ENCODE results near the gene U2AF2. TPM values are rescaled to one million over a fixed set of nuclear protein-coding genes. Genes with fewer than 3 reads are reported as not detected.

U2AF2 gene
- polyA plus RNA-seq, 1 donor (not counting 4 experiments of a cell fraction or from before 2014, with no cell fraction given), result 109 TPM

DNA sequence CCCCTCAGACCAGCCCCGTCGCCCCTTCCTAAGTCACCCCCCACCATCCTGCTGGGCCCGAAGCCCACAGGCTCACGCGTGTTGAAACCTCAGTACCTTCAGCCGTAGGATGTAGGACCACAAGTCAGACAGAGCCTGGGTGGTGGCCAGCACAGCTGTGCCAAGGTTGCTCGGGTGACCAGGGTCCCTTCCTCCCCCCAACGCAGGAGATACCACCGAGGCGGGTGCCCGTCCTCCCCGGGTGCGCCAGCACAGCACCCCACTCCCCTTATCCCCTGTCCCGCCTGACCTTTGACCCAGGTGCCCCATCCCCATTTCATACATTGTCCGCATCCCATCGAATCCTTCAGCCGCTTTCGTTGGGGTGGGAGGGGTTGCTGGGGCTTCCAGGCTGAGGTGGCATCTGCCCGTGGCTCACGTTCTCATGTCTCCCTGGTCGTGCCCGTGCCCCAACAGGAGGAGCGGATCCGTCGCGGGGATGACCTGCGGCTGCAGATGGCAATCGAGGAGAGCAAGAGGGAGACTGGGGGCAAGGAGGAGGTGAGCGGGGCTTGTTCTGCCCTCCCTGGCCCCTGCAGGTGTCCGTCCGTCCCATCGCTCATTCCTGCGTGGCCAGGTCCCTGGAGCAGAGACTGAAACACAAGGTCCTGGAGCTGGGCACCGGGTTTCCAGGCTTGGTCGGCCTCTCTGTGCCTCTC is 34.7 kb downstream of the U2AF2 start:
- no peaks in the 10 kb centered on the region for H3K9me3 ChIP-seq (ENCODE audit: control insufficient read depth, low read depth, low read length)
- H3K4me2 ChIP-seq (ENCODE audit: control insufficient read depth, extremely low read depth, insufficient read depth, low read depth, low read length), result no peak overlapping the region
- TF ChIP-seq, protein P1, sequence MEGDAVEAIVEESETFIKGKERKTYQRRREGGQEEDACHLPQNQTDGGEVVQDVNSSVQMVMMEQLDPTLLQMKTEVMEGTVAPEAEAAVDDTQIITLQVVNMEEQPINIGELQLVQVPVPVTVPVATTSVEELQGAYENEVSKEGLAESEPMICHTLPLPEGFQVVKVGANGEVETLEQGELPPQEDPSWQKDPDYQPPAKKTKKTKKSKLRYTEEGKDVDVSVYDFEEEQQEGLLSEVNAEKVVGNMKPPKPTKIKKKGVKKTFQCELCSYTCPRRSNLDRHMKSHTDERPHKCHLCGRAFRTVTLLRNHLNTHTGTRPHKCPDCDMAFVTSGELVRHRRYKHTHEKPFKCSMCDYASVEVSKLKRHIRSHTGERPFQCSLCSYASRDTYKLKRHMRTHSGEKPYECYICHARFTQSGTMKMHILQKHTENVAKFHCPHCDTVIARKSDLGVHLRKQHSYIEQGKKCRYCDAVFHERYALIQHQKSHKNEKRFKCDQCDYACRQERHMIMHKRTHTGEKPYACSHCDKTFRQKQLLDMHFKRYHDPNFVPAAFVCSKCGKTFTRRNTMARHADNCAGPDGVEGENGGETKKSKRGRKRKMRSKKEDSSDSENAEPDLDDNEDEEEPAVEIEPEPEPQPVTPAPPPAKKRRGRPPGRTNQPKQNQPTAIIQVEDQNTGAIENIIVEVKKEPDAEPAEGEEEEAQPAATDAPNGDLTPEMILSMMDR (optimal IDR thresholded peaks at IDR 0.05 in 1 of 3, IDR thresholded peaks at IDR 0.05 in 1 of 3, conservative IDR thresholded peaks at IDR 0.05 in 1 of 3; ENCODE audit: extremely low read depth in 1 of 3, insufficient read depth in 2 of 3, low read length in 3 of 3), result no peak
- TF ChIP-seq EZH2 (IDR thresholded peaks at IDR 0.05; ENCODE audit: low read length), result no peak
- no peaks in the 10 kb centered on the region for H4K20me1 ChIP-seq (ENCODE audit: control insufficient read depth, extremely low read depth, insufficient read depth, low read length)
- no peak for FAIRE-seq
- H3K4me3 ChIP-seq (ENCODE audit: control insufficient read depth in 2 of 3, extremely low read depth in 1 of 3, insufficient read depth in 2 of 3, low read depth in 1 of 3, low read length in 3 of 3), result no peak overlapping the region
- H3K4me1 ChIP-seq (ENCODE audit: control insufficient read depth, extremely low read depth, insufficient read depth, low read length), result no peaks in the 10 kb centered on the region
- dilution Hi-C loops (cut with MboI; ENCODE audit: extremely low pct_ligation_motif_present, low sequenced_read_pairs), result no loop called here
- peaks cover 33% of the 10 kb centered on the region for H3K79me2 ChIP-seq (ENCODE audit: control insufficient read depth, insufficient read depth, low read length)
- no peaks in the 10 kb centered on the region for H3K27me3 ChIP-seq (ENCODE audit: control insufficient read depth, extremely low read depth, insufficient read depth, low read length)
- no peak overlapping the region for H3K9ac ChIP-seq (ENCODE audit: control insufficient read depth, extremely low read depth, insufficient read depth, low read length)
- H3K36me3 ChIP-seq (ENCODE audit: control insufficient read depth in 2 of 2, extremely low read depth in 1 of 2, insufficient read depth in 2 of 2, low read length in 2 of 2), result peaks cover 20 to 35% of the 10 kb centered on the region in 2 experiments
- H3K9me1 ChIP-seq (ENCODE audit: control insufficient read depth, extremely low read depth, insufficient read depth, low read length), result no peaks in the 10 kb centered on the region
- H2AFZ ChIP-seq (ENCODE audit: control insufficient read depth, low read length), result no peak overlapping the region
- no peak overlapping the region for H3K27ac ChIP-seq (ENCODE audit: control insufficient read depth, insufficient read depth, low read length)
- no peak for DNase-seq (ENCODE audit: low read depth, low spot score)

DNA sequence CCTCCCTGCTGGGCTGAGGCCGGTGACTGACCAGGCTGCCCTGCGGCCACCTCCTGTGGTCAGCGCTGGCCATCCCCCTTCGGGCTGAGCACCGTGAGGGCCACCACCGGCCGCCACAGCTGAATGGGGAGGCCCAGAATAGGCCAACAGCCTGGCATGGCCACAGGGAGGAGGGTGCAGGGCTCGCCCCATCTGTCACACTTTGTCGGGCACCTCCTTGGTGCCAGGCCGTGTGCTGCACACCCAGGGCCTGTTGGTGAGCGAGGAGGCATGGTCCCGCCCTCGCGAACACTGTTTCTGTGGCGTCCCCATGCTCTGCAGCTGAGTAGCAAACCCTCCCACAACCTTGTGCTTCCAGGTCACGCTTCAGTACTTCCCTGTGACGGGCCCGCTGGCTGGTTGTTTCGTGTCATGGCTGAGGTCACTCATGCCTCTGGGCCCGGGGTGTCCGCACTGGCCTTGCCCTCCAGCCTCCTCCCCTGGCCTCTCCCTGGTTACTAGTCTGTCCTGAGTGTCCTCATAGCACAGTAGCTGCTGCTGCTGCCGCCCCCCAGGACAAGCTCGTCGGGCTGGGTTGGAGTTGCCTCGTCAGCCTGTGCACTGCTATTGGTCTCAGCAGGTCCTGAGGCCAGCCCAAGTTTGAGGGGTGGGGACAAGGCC is 35.4 kb downstream of the U2AF2 start:
- Histone ChIP-seq H3K27ac (ENCODE audit: control insufficient read depth, insufficient read depth, low read length) (no peak overlapping the region), H3K79me2 (ENCODE audit: control insufficient read depth, insufficient read depth, low read length) (peaks cover 26% of the 10 kb centered on the region), H3K9ac (ENCODE audit: control insufficient read depth, extremely low read depth, insufficient read depth, low read length) (no peak overlapping the region), H3K4me1 (ENCODE audit: control insufficient read depth, extremely low read depth, insufficient read depth, low read length) (no peaks in the 10 kb centered on the region), H3K9me3 (ENCODE audit: control insufficient read depth, low read depth, low read length) (no peaks in the 10 kb centered on the region), H4K20me1 (ENCODE audit: control insufficient read depth, extremely low read depth, insufficient read depth, low read length) (no peaks in the 10 kb centered on the region), H2AFZ (ENCODE audit: control insufficient read depth, low read length) (no peak overlapping the region), H3K4me2 (ENCODE audit: control insufficient read depth, extremely low read depth, insufficient read depth, low read depth, low read length) (no peak overlapping the region), H3K4me3 (ENCODE audit: control insufficient read depth in 2 of 3, extremely low read depth in 1 of 3, insufficient read depth in 2 of 3, low read depth in 1 of 3, low read length in 3 of 3) (no peak overlapping the region), H3K36me3 (ENCODE audit: control insufficient read depth in 2 of 2, extremely low read depth in 1 of 2, insufficient read depth in 2 of 2, low read length in 2 of 2) (peaks cover 19 to 34% of the 10 kb centered on the region in 2 experiments), H3K27me3 (ENCODE audit: control insufficient read depth, extremely low read depth, insufficient read depth, low read length) (no peaks in the 10 kb centered on the region), H3K9me1 (ENCODE audit: control insufficient read depth, extremely low read depth, insufficient read depth, low read length) (no peaks in the 10 kb centered on the region)
- DNase-seq (ENCODE audit: low read depth, low spot score), result no peak
- dilution Hi-C loops (cut with MboI; ENCODE audit: extremely low pct_ligation_motif_present, low sequenced_read_pairs), result no loop called here
- TF ChIP-seq, protein P1 (optimal IDR thresholded peaks at IDR 0.05 in 1 of 3, IDR thresholded peaks at IDR 0.05 in 1 of 3, conservative IDR thresholded peaks at IDR 0.05 in 1 of 3; ENCODE audit: extremely low read depth in 1 of 3, insufficient read depth in 2 of 3, low read length in 3 of 3), result no peak
- no peak for TF ChIP-seq EZH2 (IDR thresholded peaks at IDR 0.05; ENCODE audit: low read length)
- no peak for FAIRE-seq

All from keratinocyte (primary cell).